Measurements from ENCODE around the gene SRGAP3. TPM values are rescaled to one million over a fixed set of nuclear protein-coding genes. Genes with fewer than 3 reads are reported as not detected.

SRGAP3 gene
- total and polyA plus RNA-seq, 2 donors (not counting 1 experiment from before 2014, with no cell fraction given): 1.4 to 1.5 TPM

GRCh38 chr3:9218514-9218846 lies 31.0 kb downstream of the SRGAP3 start:
- H3K36me3 ChIP-seq (replicated peaks in 1 of 2; ENCODE audit: control extremely low read depth in 1 of 2, control insufficient read depth in 1 of 2, extremely low read depth in 1 of 2, insufficient read depth in 2 of 2, low read length in 1 of 2): no peaks in the 10 kb centered on the region
- Mint-ChIP-seq H3K4me1 (no peaks in the 10 kb centered on the region), H3K4me3 (no peak overlapping the region), H3K27me3 (no peaks in the 10 kb centered on the region), H3K27ac (no peak overlapping the region), H3K9me3 (ENCODE audit: insufficient read depth) (no peaks in the 10 kb centered on the region)
- no peaks in the 10 kb centered on the region for H3K27me3 ChIP-seq (replicated peaks in 1 of 4; ENCODE audit: control extremely low read depth in 1 of 4, control insufficient read depth in 3 of 4, insufficient read depth in 4 of 4, low read length in 3 of 4)
- intact Hi-C loops (cut with micrococcal nuclease): no loop called here
- ChIA-PET POLR2A (no interaction called here), CTCF (no interaction called here)
- H3K27ac ChIP-seq (ENCODE audit: low read length in 2 of 2): no peak overlapping the region
- no CpG with 5 or more reads among the region's 3 CpGs for WGBS (ENCODE audit: insufficient coverage)
- no peak for ATAC-seq (ENCODE audit: low read depth)
- no peaks in the 10 kb centered on the region for H4K20me1 ChIP-seq (ENCODE audit: control insufficient read depth, insufficient read depth, low read length, poor library complexity, severe bottlenecking)
- no peak for TF ChIP-seq EZH2 (IDR thresholded peaks at IDR 0.05; ENCODE audit: borderline replicate concordance, insufficient read depth, low read depth, low read length, poor library complexity, severe bottlenecking)
- TF ChIP-seq, protein P1, sequence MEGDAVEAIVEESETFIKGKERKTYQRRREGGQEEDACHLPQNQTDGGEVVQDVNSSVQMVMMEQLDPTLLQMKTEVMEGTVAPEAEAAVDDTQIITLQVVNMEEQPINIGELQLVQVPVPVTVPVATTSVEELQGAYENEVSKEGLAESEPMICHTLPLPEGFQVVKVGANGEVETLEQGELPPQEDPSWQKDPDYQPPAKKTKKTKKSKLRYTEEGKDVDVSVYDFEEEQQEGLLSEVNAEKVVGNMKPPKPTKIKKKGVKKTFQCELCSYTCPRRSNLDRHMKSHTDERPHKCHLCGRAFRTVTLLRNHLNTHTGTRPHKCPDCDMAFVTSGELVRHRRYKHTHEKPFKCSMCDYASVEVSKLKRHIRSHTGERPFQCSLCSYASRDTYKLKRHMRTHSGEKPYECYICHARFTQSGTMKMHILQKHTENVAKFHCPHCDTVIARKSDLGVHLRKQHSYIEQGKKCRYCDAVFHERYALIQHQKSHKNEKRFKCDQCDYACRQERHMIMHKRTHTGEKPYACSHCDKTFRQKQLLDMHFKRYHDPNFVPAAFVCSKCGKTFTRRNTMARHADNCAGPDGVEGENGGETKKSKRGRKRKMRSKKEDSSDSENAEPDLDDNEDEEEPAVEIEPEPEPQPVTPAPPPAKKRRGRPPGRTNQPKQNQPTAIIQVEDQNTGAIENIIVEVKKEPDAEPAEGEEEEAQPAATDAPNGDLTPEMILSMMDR (IDR thresholded peaks at IDR 0.05): no peak
- H3K79me2 ChIP-seq (ENCODE audit: control insufficient read depth, insufficient read depth, low read length): no peaks in the 10 kb centered on the region
- no peaks in the 10 kb centered on the region for H3K9me3 ChIP-seq (ENCODE audit: control extremely low read depth in 1 of 3, control insufficient read depth in 2 of 3, insufficient read depth in 1 of 3, low read length in 2 of 3)
- no peak overlapping the region for H3K4me2 ChIP-seq (replicated peaks; ENCODE audit: low read depth, low read length, poor library complexity, severe bottlenecking)
- no peak for DNase-seq
- H2AFZ ChIP-seq (ENCODE audit: insufficient read depth, low read depth, low read length, poor library complexity, severe bottlenecking): no peak overlapping the region
- H3K4me3 ChIP-seq (ENCODE audit: control extremely low read depth in 1 of 5, extremely low read depth in 1 of 5, insufficient read depth in 1 of 5, low read depth in 2 of 5, low read length in 4 of 5): no peak overlapping the region
- H3K4me1 ChIP-seq (ENCODE audit: control insufficient read depth in 2 of 2, insufficient read depth in 2 of 2, low read length in 2 of 2): no peaks in the 10 kb centered on the region
- H3K9ac ChIP-seq (ENCODE audit: low read length): no peak overlapping the region

- Histone ChIP-seq H3K9me3 (ENCODE audit: control extremely low read depth in 1 of 3, control insufficient read depth in 2 of 3, insufficient read depth in 1 of 3, low read length in 2 of 3) (no peaks in the 10 kb centered on the region), H2AFZ (ENCODE audit: insufficient read depth, low read depth, low read length, poor library complexity, severe bottlenecking) (no peak overlapping the region), H3K4me2 (replicated peaks; ENCODE audit: low read depth, low read length, poor library complexity, severe bottlenecking) (no peak overlapping the region), H3K4me3 (ENCODE audit: control extremely low read depth in 1 of 5, extremely low read depth in 1 of 5, insufficient read depth in 1 of 5, low read depth in 2 of 5, low read length in 4 of 5) (no peak overlapping the region), H3K27me3 (replicated peaks in 1 of 4; ENCODE audit: control extremely low read depth in 1 of 4, control insufficient read depth in 3 of 4, insufficient read depth in 4 of 4, low read length in 3 of 4) (no peaks in the 10 kb centered on the region), H3K79me2 (ENCODE audit: control insufficient read depth, insufficient read depth, low read length) (no peaks in the 10 kb centered on the region), H4K20me1 (ENCODE audit: control insufficient read depth, insufficient read depth, low read length, poor library complexity, severe bottlenecking) (no peaks in the 10 kb centered on the region), H3K9ac (ENCODE audit: low read length) (no peak overlapping the region), H3K4me1 (ENCODE audit: control insufficient read depth in 2 of 2, insufficient read depth in 2 of 2, low read length in 2 of 2) (no peaks in the 10 kb centered on the region), H3K27ac (ENCODE audit: low read length in 2 of 2) (no peak overlapping the region), H3K36me3 (replicated peaks in 1 of 2; ENCODE audit: control extremely low read depth in 1 of 2, control insufficient read depth in 1 of 2, extremely low read depth in 1 of 2, insufficient read depth in 2 of 2, low read length in 1 of 2) (no peaks in the 10 kb centered on the region)
- no peak overlapping the region for H3K27ac Mint-ChIP-seq
- CTCF ChIA-PET: no interaction called here
- H3K4me1 Mint-ChIP-seq: no peaks in the 10 kb centered on the region
- H3K27me3 Mint-ChIP-seq: no peaks in the 10 kb centered on the region
- WGBS (ENCODE audit: insufficient coverage): 94% methylated on average over 7 of the region's 8 CpGs
- H3K4me3 Mint-ChIP-seq: no peak overlapping the region
- ATAC-seq (ENCODE audit: low read depth) (no peak), DNase-seq (no peak)
- H3K9me3 Mint-ChIP-seq (ENCODE audit: insufficient read depth): no peaks in the 10 kb centered on the region
- POLR2A ChIA-PET: no interaction called here
- intact Hi-C loops (cut with micrococcal nuclease): no loop called here
- TF ChIP-seq EZH2 (IDR thresholded peaks at IDR 0.05; ENCODE audit: borderline replicate concordance, insufficient read depth, low read depth, low read length, poor library complexity, severe bottlenecking): no peak
- TF ChIP-seq, protein P1 (IDR thresholded peaks at IDR 0.05): no peak
Observed at GRCh38 chr3:9217784-9218513, 31.5 kb downstream of the SRGAP3 start.

Data from B cell (primary cell).